GM12865 (cell line): ENCODE data around the gene FRMPD2.
"Not testable (repeated sequence)": the region's sequence is repeated elsewhere in the genome, so short reads cannot be mapped to it uniquely, and the experiment has no call there.

ENCODE experiments used
- DNase-seq: peaks from one replicate; pipeline ENCODE4 v3.0.0; 2010; ENCODE audit warnings: low read depth
- H3K4me3 ChIP-seq: 2 replicates; pipeline ENCODE4 v1.5.1; 2011; ENCODE audit warnings: mild to moderate bottlenecking, low read depth, low read length, control low read depth

FRMPD2 gene

DNA sequence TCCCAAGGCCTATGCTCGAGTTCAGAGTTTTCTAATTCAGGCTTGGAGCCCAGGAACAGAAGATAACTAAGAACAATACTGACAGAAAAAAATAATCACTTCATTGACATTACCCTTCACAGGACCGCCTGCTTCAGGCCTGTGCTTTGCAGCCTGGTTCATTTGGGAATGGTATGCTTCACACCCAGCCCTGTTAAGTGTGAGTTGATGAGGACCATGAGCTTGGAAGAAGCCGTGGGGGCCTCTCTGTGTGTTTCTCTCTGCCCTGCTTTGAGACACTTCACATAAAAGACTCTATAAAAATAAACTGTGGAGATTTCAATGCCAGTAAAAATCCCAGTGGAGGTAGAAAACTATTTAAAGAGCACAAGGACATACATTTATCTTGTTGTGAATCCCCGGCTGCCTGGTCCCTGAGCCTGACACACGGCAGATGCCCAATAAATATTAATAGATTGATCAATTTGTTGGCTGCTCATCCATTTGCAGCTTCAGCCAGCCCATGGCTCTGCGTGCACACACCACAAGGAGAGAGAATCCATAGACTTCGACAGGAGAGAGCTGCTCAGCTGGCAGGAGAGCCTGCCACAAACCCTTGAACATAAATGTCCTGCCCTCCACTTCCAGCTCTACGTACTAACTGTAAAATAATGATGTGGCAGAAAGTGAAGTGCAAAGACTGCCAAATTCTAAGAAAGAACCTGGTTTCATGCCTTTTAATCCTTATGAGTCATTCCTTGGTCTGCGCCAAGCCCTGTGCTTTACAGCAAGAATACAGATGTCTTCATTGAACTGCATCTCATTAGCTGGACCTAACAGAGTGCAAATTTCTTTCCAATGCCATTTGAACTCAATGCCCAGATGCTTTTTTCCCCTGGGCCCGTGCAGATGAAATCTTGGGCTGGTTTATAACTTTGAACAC is 130.5 kb downstream of the FRMPD2 start:
- DNase-seq = not testable (repeated sequence)

DNA sequence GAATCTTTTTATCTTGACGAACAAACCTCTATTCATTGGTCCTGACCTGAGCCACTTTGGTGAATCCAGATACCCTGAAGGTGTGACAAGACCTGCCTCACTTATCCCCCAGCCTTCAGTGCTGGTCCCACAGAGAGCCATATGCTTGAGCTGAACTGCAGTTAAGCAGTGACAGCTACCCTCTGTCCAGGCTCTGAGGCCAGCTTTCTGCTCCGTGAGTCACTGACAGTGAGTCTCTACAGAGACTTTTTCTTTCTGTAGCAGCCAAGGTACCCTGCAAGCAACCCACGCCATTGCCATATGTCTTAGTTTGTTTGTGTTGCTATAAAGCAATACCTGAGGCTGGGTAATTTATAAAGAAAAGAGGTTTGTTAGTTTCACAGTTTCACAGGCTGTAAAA is 133.5 kb downstream of the FRMPD2 start:
- not testable (repeated sequence) for DNase-seq, H3K4me3 ChIP-seq

More for the DNA sequence above, 130.5 kb downstream of the FRMPD2 start:
- not testable (repeated sequence) for H3K4me3 ChIP-seq

DNA sequence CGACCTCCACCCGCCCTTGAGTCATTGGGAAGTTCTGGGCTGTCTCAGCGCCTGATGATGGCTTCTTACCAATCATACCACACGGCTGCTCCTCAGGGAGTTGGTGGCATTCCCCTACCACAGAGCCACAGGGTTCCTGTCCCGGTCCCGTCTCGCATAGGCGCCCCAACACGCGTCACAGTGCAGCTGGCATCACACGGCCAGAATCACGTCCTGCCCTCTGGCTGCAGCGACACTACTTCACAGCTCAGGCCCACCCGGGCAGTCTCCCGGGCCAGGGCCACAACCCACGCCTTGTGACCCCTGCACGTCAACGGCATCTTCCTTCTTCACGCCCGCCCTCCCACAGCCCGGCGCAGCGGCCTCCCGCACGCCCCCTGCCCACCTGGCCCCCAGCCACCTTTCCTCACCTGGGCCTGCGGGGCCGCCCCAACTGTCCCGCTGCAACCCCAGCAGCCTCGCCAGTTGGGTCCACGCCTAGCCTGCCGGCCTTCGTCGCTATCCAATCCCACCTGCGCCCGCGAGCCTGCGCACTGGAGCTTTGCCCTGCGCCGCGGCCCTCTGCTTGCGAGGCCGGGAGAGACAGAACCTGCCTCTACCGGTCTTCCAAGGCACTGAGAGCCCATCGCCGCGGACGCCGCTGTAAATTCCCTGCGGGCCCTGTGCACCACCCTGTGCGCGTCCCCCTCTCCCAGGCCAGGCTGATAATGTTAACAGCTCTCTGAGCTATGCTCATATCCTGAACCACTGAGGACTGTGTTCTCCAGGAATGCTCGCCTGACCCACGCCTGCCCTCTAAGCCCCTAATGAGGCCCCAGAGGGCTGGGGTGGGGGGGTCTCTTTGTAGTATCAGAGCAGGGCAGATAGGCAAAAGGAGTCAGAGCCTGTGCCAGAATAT is 134.3 kb downstream of the FRMPD2 start:
- not testable (repeated sequence) for DNase-seq

DNA sequence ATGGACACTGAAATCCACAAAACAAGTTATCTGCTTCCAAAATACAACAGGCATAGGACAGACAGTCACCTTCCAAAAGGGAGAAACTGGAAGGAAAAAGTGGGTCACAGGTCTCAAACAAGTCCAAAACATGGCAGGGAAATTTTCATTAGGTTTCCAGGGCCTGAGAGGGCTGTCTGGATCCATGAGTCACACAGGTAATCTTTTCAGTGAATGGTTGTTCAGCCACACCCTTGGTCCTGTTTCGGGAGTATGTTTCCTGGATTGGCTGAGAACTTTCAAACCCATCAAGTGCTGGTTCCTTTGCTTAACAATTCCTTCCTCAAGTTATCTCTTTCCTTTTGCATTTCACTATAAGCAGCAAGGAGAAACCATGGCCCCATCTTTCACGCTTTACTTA is 145.5 kb downstream of the FRMPD2 start:
- not testable (repeated sequence) for DNase-seq, H3K4me3 ChIP-seq

More for the DNA sequence above, 134.3 kb downstream of the FRMPD2 start:
- H3K4me3 ChIP-seq = not testable (repeated sequence)

DNA sequence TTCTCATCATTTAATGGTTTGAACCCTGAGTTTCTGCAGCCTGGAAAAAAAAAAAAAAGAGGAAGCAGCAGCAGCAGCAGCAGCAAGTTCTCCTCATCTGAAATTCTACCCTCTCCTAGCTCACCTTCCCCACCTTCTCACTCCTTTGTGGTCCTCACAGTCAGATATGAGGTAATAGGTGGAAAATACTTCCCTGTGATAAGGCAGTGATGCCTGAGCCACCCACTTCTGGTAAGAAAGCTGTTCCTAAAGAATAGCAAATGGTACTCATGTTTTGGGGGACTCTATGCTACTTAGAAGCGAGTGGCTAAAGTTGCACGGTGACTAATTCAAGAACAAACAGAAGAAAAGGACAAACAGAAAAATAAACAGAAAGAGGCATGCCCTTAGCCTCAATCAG is 148.2 kb downstream of the FRMPD2 start:
- not testable (repeated sequence) for DNase-seq

DNA sequence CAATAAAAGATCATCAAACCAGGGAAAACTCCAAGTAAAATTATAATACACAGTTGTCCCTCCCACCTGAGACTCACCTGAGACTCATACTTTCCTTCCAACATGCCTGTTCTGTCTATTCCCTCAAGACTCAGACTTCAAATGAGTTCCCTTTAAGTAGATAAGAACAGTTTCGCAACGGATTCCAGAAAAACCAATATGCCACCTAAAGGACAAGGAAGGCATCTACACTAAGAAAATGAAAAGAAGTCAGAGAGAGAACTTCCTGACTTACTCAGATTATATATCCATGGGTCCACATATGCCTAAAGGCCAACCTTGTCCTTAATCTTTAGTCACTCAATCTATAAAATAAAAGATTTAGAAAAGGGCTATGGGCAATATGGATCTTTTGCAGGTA is 148.9 kb downstream of the FRMPD2 start:
- DNase-seq, H3K4me3 ChIP-seq: not testable (repeated sequence)

More for the DNA sequence above, 148.2 kb downstream of the FRMPD2 start:
- H3K4me3 ChIP-seq = not testable (repeated sequence)

DNA sequence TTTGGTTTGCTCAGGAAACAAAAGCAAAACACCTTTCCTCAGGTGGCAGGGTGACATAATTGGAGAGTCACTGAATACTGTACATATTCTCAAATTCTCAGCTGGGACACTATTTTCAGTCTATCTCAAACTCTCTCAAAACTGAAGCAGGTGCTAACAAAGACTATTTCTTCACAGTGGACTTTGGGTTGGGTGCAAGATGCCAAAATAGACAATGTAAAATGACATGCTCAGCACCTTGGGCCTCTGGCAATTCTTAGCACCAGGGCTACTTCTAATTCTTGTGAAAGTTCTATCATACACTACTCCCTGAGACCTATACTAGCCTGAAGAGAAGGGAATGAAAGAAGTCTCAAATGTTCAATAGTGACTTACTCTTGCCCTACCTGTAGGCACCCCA is 151.9 kb downstream of the FRMPD2 start:
- not testable (repeated sequence) for H3K4me3 ChIP-seq, DNase-seq

DNA sequence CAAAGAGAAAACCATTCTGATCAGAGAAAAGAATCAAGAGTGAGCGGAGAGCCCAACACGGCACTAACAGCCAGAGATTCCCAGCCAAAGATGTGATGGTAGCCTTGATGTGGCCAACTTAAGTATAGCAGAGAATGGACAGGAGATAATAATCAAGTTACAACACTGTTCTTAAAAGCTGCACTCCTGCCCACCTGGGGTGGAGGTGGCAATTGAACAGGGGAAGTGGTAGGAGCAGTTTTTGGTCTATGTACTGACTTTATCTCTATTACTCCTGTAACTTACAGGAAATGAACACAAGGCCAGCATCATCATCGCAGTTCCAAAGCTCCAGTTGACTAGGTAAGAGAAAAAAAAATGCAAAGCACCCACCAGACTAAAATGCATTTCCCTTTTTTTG is 164.2 kb downstream of the FRMPD2 start:
- H3K4me3 ChIP-seq, DNase-seq: not testable (repeated sequence)
